Thymus (tissue), 11 donors: ENCODE measurements around the gene CBX8. TPM values are rescaled to one million over a fixed set of nuclear protein-coding genes. Genes with fewer than 3 reads are reported as not detected.

ENCODE experiments used
- DNase-seq, 9 donors: peaks; one replicate each; pipeline ENCODE4 v3.0.0-alpha.2; 2013; ENCODE audit warnings: low spot score in 9 of 9, low read depth in 6 of 9, missing footprints in 1 of 9
- H3K27ac ChIP-seq, 2 donors: one replicate each; pipeline ENCODE4 v1.5.1; 2013; ENCODE audit warnings: control low read depth in 1 of 2, low read depth in 1 of 2, low read length in 1 of 2, mild to moderate bottlenecking in 1 of 2, moderate library complexity in 1 of 2
- H3K27me3 ChIP-seq, 2 donors: one replicate each; pipeline ENCODE4 v1.5.1; 2013; ENCODE audit warnings: low read length in 1 of 2; ENCODE audit not compliant: control insufficient read depth in 2 of 2, insufficient read depth in 1 of 2
- H3K36me3 ChIP-seq, 2 donors: one replicate each; pipeline ENCODE4 v1.5.1; 2013; ENCODE audit warnings: low read length in 1 of 2, mild to moderate bottlenecking in 1 of 2, moderate library complexity in 1 of 2; ENCODE audit not compliant: control insufficient read depth in 2 of 2, insufficient read depth in 2 of 2
- H3K4me1 ChIP-seq, 2 donors: one replicate each; pipeline ENCODE4 v1.5.1; 2013; ENCODE audit warnings: low read length in 2 of 2; ENCODE audit not compliant: control insufficient read depth in 2 of 2, insufficient read depth in 2 of 2
- H3K4me3 ChIP-seq, 2 donors: one replicate each; pipeline ENCODE4 v1.5.1; 2013; ENCODE audit warnings: low read length in 2 of 2, control low read depth in 1 of 2, mild to moderate bottlenecking in 1 of 2
- H3K9me3 ChIP-seq, 2 donors: one replicate each; pipeline ENCODE4 v1.5.1; 2013; ENCODE audit warnings: low read length in 1 of 2, mild to moderate bottlenecking in 1 of 2; ENCODE audit not compliant: control insufficient read depth in 2 of 2, insufficient read depth in 1 of 2
- WGBS: extraction: QIAGEN DNeasy Blood & Tissue Kit; methylation state at CpG from one replicate; pipeline ENCODE4 v1.1.7; 2013; 5-methylcytosine and 5-hydroxymethylcytosine counted together
- polyA plus RNA-seq: library from polyadenylated mRNA; stranded (reverse); fragments of 200-250 nt; gene quantifications from one replicate; pipeline ENCODE4 v1.2.3, GENCODE V29; 2013
- total RNA-seq: library from RNA; stranded (reverse); fragments of 120-200 nt; gene quantifications from one replicate; pipeline ENCODE4 v1.2.4, GENCODE V29; 2013
- donor health status: healthy.

Gene CBX8
- total and polyA plus RNA-seq, 2 donors = 7.4 to 12.8 TPM

- H3K27ac ChIP-seq = no peak overlapping the region
- H3K36me3 ChIP-seq = peaks cover 25 to 36% of the 10 kb centered on the region in 2 donors
- H3K9me3 ChIP-seq = peaks cover 0 to 8% of the 10 kb centered on the region in 2 donors
- peak in 2 of 9 donors; percentile 50 to 66 for DNase-seq
- peaks cover 28 to 74% of the 10 kb centered on the region in 2 donors for H3K4me1 ChIP-seq
- peaks cover 0 to 8% of the 10 kb centered on the region in 2 donors for H3K27me3 ChIP-seq
- 51% methylated on average over 72 of the region's 72 CpGs for WGBS
- H3K4me3 ChIP-seq = peak overlapping the region; percentile 10 to 30
Measured at GRCh38 chr17:79832218-79833109, 35.6 kb upstream of the CBX8 start.

DNA sequence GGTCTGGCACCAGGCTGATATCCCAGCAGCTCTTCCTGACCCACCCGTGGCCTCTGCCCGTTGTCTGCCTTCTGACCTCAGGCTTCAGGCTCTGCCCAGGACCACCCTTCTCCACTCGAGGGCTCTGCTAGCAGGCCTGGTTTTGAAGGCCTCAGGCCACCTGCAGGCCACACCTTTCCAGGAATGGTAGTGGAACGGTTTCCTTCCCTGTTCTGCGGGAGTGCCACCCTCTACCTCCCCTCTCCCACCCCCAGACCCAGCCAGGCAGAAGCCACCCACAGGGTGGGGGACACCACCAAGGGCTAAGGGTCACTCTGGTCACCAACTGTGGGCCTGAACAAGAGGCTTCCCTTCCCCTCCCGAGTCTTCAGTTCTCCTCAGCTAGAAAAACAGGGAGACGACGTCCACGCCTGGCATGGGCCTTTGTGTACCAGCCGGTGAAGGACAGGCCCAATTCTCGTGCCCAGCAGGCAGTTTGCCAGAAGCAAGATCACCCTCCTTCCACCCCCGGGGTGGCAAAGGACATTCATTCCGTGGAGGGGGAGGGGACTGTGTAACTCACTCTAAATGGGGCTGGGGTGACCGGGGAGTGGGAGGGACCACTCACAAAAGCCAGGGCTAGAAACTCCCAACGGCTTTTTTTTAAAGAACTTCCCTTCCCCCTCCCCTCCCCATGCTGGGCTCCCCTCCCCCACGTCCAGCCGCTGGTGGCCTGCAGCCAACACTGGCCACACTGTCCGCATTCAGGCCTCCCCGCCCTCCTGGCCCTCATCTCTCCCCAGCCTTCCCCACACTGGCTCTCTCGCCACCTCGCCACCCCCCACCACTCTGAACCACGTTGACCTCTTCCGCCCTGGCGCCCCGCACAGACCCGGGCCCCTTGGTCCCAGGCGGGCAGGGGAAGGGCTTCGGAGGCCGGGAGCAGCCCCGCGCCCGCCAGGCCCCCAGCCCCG is 34.7 kb upstream of the CBX8 start:
- peaks cover 22 to 73% of the 10 kb centered on the region in 2 donors for H3K4me1 ChIP-seq
- peaks cover 0 to 8% of the 10 kb centered on the region in 2 donors for H3K27me3 ChIP-seq
- no peak overlapping the region for H3K27ac ChIP-seq
- WGBS = 73% methylated on average over 33 of the region's 33 CpGs
- no peak for DNase-seq
- H3K4me3 ChIP-seq = no peak overlapping the region
- peaks cover 0 to 2% of the 10 kb centered on the region in 2 donors for H3K9me3 ChIP-seq
- peaks cover 25 to 34% of the 10 kb centered on the region in 2 donors for H3K36me3 ChIP-seq

GRCh38 chr17:79830763-79831264 is 33.9 kb upstream of the CBX8 start:
- H3K27ac ChIP-seq = no peak overlapping the region
- H3K4me1 ChIP-seq = peaks cover 16 to 73% of the 10 kb centered on the region in 2 donors
- WGBS = 92% methylated on average over 8 of the region's 8 CpGs
- peaks cover 0 to 10% of the 10 kb centered on the region in 2 donors for H3K27me3 ChIP-seq
- H3K4me3 ChIP-seq = no peak overlapping the region
- H3K9me3 ChIP-seq = no peaks in the 10 kb centered on the region
- DNase-seq = no peak
- peaks cover 25 to 27% of the 10 kb centered on the region in 2 donors for H3K36me3 ChIP-seq

DNA sequence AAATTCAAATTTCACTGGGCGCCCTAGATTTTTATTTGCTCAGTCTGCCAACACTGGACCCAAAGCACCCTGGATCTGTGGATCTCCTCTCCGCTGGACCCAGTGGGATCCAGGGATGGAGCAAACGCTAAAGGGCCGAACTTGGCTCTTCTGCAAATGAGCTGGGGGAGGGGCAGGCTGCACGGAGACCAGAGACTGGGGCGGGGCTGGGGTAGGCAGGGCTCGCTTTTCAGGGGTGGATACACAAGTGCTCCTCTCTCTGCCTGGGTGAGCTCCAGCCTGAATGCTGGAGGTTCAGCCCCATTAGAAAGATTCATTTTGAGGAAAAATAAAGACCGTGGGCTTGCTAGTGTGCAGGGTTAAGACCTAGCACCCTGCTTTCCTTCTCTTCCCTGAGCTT is 33.4 kb upstream of the CBX8 start:
- no peaks in the 10 kb centered on the region for H3K9me3 ChIP-seq
- no peak overlapping the region for H3K27ac ChIP-seq
- peaks cover 22% of the 10 kb centered on the region in 2 donors for H3K36me3 ChIP-seq
- WGBS = 92% methylated on average over 8 of the region's 8 CpGs
- H3K4me3 ChIP-seq = no peak overlapping the region
- no peak for DNase-seq
- peaks cover 0 to 11% of the 10 kb centered on the region in 2 donors for H3K27me3 ChIP-seq
- H3K4me1 ChIP-seq = peaks cover 16 to 70% of the 10 kb centered on the region in 2 donors

DNA sequence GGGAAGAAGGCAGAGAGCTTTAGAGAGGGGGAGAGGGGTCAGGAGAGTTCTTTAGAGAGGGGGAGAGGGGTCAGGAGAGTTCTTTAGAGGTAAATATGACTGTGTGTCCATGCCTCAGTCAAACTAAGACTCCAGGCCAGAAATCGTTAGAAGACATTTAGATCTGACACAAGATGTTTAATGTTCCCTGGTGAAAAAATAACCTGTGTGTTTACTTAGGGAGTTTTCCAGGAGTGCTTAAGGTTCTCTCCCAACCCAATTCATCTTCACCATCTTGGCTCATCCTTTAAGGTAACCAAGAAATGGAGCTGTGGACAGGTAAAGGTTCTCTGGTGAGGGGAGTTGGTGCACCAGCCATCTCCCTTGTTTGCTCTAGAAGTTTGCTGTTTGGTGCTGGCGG is 32.6 kb upstream of the CBX8 start:
- Histone ChIP-seq H3K4me1 (peaks cover 14 to 62% of the 10 kb centered on the region in 2 donors), H3K4me3 (no peak overlapping the region), H3K9me3 (no peaks in the 10 kb centered on the region), H3K27ac (no peak overlapping the region), H3K27me3 (peaks cover 0 to 11% of the 10 kb centered on the region in 2 donors), H3K36me3 (peaks cover 13 to 14% of the 10 kb centered on the region in 2 donors)
- WGBS = 80% methylated on average over 2 of the region's 2 CpGs
- DNase-seq = no peak

GRCh38 chr17:79829004-79829403 is 32.1 kb upstream of the CBX8 start:
- Histone ChIP-seq H3K36me3 (peaks cover 9 to 12% of the 10 kb centered on the region in 2 donors), H3K4me3 (no peak overlapping the region), H3K9me3 (no peaks in the 10 kb centered on the region), H3K27ac (no peak overlapping the region), H3K27me3 (peaks cover 0 to 11% of the 10 kb centered on the region in 2 donors), H3K4me1 (peaks cover 11 to 60% of the 10 kb centered on the region in 2 donors)
- no peak for DNase-seq
- 97% methylated on average over 2 of the region's 2 CpGs for WGBS

DNA sequence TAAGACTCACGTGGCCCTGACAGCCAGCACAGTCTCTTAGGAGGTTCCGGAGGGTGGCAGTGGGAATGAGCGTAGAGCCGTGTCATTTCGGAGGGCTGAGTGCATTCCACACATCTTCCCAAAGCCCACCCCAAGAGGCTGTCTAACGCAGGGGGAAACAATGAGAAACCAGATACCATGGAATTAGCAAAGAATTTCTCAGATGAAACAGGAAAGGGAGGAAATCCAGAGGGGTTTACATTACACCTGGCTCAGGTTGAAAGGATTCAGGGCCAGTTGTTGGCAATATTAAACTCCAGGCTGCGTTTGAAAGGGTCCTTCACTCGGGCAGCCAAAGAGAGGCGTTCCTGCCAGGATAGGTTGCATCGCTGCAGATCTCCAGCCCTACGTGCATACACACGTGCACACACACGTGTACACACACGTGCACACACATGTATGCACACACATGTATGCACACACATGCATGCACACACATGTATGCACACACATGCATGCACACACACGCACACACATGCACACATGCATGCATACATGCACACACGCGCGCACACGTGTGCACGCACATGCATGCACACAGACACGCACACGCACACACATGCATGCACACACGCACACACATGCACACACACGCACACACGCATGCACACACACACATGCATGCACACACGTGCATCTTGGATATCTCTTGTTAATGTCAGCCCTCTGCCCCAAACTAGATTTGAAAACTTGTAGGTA is 30.1 kb upstream of the CBX8 start:
- DNase-seq = no peak
- Histone ChIP-seq H3K27ac (no peak overlapping the region), H3K4me3 (no peak overlapping the region), H3K9me3 (no peaks in the 10 kb centered on the region), H3K4me1 (peaks cover 2 to 46% of the 10 kb centered on the region in 2 donors), H3K36me3 (no peaks in the 10 kb centered on the region), H3K27me3 (peaks cover 0 to 14% of the 10 kb centered on the region in 2 donors)
- WGBS = 93% methylated on average over 26 of the region's 26 CpGs

GRCh38 chr17:79826204-79826680 is 29.4 kb upstream of the CBX8 start:
- Histone ChIP-seq H3K4me3 (no peak overlapping the region), H3K4me1 (peaks cover 0 to 39% of the 10 kb centered on the region in 2 donors), H3K36me3 (no peaks in the 10 kb centered on the region), H3K27me3 (peaks cover 0 to 18% of the 10 kb centered on the region in 2 donors), H3K9me3 (no peaks in the 10 kb centered on the region), H3K27ac (no peak overlapping the region)
- no peak for DNase-seq
- WGBS = 22% methylated on average over 11 of the region's 11 CpGs
